GM18505 (cell line): ENCODE data around the gene ACD.

Experiments
- ATAC-seq: cut with Tn5 transposase; IDR thresholded peaks from one replicate; pipeline ENCODE4 v1.9.1; 2021; ENCODE audit not compliant: unreplicated experiment
- POLR2A ChIP-seq: IDR thresholded peaks from 4 replicates; pipeline ENCODE4 v1.6.1; 2011; ENCODE audit warnings: borderline replicate concordance; ENCODE audit not compliant: insufficient read depth, insufficient read length; ENCODE audit errors: extremely low read depth

ACD gene

GRCh38 chr16:67685388-67686112 lies 25.5 kb upstream of the ACD start:
- TF ChIP-seq POLR2A: no peak
- no peak for ATAC-seq

DNA sequence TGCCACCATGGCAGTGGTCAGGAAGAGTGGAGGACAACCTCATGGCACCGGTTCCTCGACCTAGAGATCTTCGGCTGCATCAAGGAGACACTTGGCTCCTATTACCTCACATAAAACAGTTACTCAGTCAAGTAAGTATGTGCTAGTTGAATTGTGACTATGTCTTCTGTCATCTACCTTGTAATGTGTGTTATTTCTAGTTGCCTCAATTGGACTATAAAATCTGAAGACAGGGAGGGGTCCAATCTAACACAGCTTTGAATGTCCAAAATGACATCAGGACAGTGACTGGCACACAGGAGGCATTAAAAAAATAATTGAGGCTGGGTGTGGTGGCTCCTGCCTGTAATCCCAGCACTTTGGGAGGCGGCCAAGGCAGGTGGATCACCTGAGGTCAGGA lies 23.7 kb upstream of the ACD start:
- no peak for ATAC-seq
- no peak for TF ChIP-seq POLR2A

DNA sequence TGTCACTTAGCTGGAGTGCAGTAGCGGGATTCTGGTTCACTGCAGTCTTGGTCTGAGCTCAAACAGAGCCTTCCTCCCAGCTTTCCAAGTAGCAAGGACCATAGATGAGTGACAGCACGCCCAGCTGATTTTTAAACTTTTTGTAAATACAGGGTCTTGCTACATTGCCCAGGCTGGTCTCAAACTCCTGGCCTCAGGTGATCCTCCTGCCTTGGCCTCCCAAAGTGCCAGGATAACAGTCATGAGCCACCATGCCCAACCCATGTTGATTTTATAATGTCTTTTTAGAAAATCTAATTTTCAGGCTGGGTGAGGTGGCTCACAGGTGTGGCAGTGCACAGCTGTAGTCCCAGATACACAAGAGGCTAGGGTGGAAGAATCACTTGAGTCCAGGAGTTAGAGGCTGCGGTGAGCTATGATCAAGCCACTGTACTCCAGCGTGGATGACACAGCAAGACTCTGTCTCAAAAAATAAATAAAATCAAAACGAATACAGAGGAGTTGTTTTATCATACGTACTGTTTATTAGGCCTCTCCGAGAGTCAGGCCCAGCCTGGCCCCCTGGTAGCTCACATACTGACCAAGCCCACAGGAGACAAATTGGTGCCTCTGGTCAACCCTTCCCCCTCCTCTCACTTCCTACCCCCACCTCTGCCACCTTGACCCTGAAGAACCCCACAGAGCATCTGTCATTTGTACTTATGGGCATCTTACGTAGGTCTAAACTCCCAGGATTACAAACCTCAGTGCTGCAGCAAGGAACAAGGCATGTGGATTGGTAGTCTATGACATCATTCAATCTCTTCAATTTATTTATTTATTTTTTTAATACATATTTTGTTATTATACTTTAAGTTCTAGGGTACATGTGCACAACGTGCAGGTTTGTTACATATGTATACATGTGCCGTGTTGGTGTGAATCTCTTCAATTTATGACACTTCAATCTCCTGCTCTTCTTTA lies 20.2 kb upstream of the ACD start:
- ATAC-seq: no peak
- no peak for TF ChIP-seq POLR2A

DNA sequence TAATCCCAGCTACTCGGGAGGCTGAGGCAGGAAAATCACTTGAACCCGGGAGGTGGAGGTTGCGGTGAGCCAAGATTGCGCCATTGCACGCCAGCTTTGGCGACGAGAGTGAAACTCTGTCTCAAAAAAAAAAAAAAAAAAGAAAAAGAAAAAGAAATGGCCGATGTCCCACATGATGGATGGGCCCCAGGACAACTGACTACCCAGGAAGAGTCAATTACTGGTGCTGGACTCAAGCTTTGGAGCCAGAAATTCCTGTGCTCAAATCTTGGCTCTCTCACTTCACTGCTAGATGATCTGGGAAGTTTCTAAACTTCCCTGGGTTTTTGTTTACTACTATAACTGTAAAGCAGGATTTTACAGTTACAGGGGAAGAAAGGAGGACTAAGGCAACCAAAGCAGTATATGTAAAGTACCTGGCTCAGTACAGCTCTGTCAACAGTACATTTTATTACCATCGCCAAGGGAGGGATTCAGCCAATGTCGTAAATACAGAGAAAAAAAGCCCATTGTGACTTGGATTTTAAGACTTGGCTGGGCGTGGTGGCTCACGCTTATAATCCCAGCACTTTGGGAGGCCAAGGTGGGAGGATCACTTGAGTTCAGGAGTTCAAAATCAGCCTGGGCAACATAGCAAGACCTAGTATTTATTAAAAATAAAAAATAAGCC lies 18.4 kb upstream of the ACD start:
- ATAC-seq: no peak
- no peak for TF ChIP-seq POLR2A

- TF ChIP-seq POLR2A: no peak
- no peak for ATAC-seq
Observed at GRCh38 chr16:67677712-67678111, 17.7 kb upstream of the ACD start.

DNA sequence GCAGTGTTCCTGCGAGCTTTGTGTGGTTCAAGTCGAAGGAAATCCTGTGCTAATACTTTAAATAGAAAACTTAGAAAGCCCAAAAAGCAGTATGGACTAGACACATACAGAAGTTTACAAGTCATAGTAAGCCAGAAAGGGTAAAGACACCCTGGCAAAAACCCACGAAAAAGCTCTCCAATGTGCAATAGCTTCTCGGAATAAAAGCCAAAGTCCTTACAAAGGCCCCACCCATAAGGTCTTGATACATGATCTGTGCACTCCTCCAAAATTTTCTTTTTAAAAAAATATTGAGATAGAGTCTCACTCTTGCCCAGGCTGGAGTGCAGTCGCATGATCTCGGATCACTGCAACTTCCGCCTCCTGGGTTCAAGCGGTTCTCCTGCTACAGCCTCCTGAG lies 16.9 kb upstream of the ACD start:
- no peak for TF ChIP-seq POLR2A
- ATAC-seq: no peak

GRCh38 chr16:67676516-67676915 lies 16.5 kb upstream of the ACD start:
- no peak for ATAC-seq
- no peak for TF ChIP-seq POLR2A

DNA sequence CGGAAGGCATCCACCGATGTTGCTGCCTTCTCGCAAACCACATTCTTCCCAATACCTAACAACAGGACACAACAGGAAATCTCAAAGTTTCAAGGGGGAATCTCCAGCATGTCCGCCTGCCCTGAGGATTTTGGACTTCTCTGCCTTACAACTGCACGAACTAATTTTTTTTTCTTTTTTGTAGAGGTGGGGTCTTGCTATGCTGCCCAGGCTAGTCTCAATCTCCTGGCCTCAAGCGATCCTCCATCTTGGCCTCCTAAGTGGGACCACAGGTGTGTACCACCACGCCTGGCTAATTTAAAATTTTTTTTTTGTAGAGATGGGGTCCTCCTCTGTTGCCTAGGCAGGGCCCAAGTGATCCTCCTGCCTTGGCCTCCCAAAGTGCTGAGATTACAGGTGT lies 15.9 kb upstream of the ACD start:
- no peak for ATAC-seq
- no peak for TF ChIP-seq POLR2A

GRCh38 chr16:67675579-67675935 lies 15.5 kb upstream of the ACD start:
- no peak for TF ChIP-seq POLR2A
- ATAC-seq: no peak

DNA sequence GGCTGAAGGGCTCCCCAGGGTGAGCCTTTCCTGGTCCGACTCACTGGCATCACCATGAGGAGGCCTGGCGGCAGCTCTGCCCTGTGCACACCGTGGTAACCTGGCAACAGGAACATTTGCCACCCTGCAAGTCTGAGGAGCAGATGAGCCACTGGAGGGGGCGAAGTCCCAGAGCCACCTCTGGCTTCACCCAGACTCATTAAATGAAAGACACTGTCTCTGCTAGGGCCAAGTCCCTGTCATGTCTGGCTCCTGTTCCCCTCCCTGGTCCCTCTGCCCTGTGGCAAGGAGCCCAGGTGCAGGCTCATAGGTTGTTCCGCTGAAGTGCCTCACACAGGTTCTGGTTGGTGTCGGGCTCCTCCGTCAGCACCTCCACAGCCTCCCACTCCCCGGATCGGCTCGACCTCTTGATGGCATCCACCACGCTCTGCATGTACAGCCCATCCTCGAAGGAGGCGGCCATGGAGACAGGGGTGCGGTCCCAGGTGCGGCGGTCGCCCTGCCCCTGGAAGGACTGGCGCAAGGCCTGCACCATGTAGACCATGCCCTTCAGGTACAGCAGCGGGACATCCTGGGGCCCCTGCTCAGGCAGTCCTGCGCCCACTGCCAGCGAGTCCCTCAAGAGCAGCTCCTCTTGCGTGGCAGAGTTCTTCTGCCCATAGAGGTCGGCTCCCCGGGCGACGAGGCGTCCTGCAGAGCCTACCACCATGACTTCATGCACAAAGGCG lies 15.0 kb upstream of the ACD start:
- ATAC-seq: no peak
- TF ChIP-seq POLR2A: no peak

DNA sequence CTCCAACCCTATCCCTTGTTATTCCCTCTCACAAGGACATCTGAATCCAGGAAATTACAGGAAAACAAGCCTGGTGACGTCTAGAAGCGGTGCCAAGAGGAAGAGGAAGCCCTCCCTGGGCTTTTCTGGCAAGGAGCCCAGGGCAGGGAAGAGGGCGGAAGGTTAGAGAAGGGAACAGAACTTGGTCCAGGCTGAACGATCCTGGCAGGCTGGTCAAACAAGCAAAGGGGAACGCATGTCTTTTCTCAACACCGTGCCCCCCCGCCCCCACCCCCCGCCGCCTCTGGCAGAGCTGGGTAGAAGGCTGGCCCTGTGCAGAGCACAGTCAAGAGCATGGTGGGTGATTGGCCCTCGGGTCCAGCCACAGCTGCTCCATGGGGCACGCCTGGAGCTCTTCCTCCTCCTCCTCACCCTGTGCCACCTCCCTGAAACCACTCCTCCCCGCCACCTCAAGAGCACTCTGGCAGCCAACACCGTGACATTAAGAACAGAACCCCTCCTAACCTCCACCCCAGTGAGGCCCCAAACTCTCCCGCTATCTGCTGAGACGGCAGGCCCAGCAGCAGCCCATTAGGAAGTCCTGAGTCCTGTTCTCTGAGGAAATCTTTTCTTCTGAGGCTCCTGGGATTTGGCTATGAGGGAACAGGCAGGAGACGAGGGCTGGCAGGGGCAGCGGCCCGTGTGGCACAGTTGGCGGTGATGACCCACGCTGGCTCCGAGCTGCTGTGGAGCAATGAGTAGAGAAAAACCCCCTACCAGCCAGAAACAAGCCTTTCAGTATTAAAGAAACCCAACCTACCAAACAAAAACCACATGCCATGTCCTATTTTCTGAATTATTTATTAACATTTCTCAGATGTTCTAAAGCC lies 13.9 kb upstream of the ACD start:
- TF ChIP-seq POLR2A: no peak
- no peak for ATAC-seq

- TF ChIP-seq POLR2A: no peak
- no peak for ATAC-seq
Observed at GRCh38 chr16:67672739-67673662, 12.9 kb upstream of the ACD start.

- no peak for TF ChIP-seq POLR2A
- no peak for ATAC-seq
Observed at GRCh38 chr16:67672306-67672705, 12.2 kb upstream of the ACD start.
